Ovary (tissue), 9 donors: ENCODE results near the gene MCU. TPM values are rescaled to one million over a fixed set of nuclear protein-coding genes. Genes with fewer than 3 reads are reported as not detected.
"Not testable (repeated sequence)": the region's sequence is repeated elsewhere in the genome, so short reads cannot be mapped to it uniquely, and the experiment has no call there.

ENCODE experiments used
- DNase-seq, 5 donors: peaks; one replicate each; pipeline ENCODE4 v3.0.0-alpha.2; 2019 to 2020
- H3K27ac ChIP-seq, 2 donors: fragments of 200-600 bp; one replicate each; pipeline versions ENCODE4 v1.5.1 to v1.8.0; 2019 to 2022
- H3K27me3 ChIP-seq: fragments of 200-600 bp; one replicate; pipeline ENCODE4 v1.8.0; 2022
- H3K36me3 ChIP-seq: fragments of 200-600 bp; sonication (generic); one replicate; pipeline ENCODE4 v1.5.1; 2019
- H3K4me1 ChIP-seq: one replicate; pipeline ENCODE4 v1.8.1; 2013; ENCODE audit warnings: mild to moderate bottlenecking, moderate library complexity; ENCODE audit not compliant: insufficient read depth
- H3K4me3 ChIP-seq: fragments of 200-600 bp; sonication (generic); one replicate; pipeline ENCODE4 v1.5.1; 2017
- H3K9me3 ChIP-seq, 2 donors: fragments of 200-600 bp in 1 of 2; sonication (generic) in 1 of 2; one replicate each; pipeline versions ENCODE4 v1.5.1 to v1.8.1; 2013 to 2019; ENCODE audit warnings: mild to moderate bottlenecking in 1 of 2, moderate library complexity in 1 of 2
- EP300 ChIP-seq: sonication (generic); formaldehyde crosslinking; IDR thresholded peaks from one replicate; pipeline ENCODE4 v1.6.1; 2017; ENCODE audit warnings: antibody characterized with exemption
- POLR2A ChIP-seq: fragments of 450-650 bp; IDR thresholded peaks from one replicate; pipeline ENCODE4 v1.6.1; 2017; ENCODE audit warnings: antibody characterized with exemption, mild to moderate bottlenecking, moderate library complexity
- WGBS, 3 donors: extraction: QIAGEN DNeasy Blood & Tissue Kit in 1 of 3; methylation state at CpG; one replicate each; pipeline versions ENCODE4 v1.1.5 to v1.1.7; 2013 to 2017; 5-methylcytosine and 5-hydroxymethylcytosine counted together
- intact Hi-C, 4 donors: fragments of 100-400 bp; cut with DNase I; formaldehyde crosslinking; loops; one replicate each; pipeline versions ENCODE4 v1.11.0 to v1.15.1; 2022 to 2023
- polyA plus RNA-seq, 2 donors: library from polyadenylated mRNA; stranded (reverse); fragments of 200-250 nt in 1 of 2; fragments of 350-450 nt in 1 of 2; fragmentation: Illumina TruSeq in 1 of 2; extraction: RNeasy Lipid Tissue Mini Kit (QIAGEN cat#74804) in 1 of 2; gene quantifications; one replicate each; pipeline ENCODE4 v1.2.3, GENCODE V29; 2013 to 2014
- total RNA-seq, 7 donors: library from RNA; depleted of rRNA in 2 of 7; stranded (reverse); fragments of >200 nt in 2 of 7; fragmentation: NEBNext Ultra II Directional in 3 of 7; extraction: Animal tissue kit (Norgen Biotek cat#: 25700) in 3 of 7; gene quantifications; one replicate each; pipeline versions ENCODE4 v1.1.0 to v1.2.4, GENCODE V29; 2016 to 2023
- TF ChIP-seq, protein P1 (sequence below), 3 donors: fragments of 450-650 bp in 2 of 3; fragments of 200-600 bp in 1 of 3; IDR thresholded peaks; one replicate each; pipeline versions ENCODE4 v1.5.1 to v1.8.0; 2016 to 2022; ENCODE audit warnings: antibody characterized with exemption in 3 of 3, mild to moderate bottlenecking in 1 of 3
- donor health status: DM: no; HTN: no; CAD: no; lungs with moderate emphysema.
- donor health status: DM: no; HTN: no; CAD: no.
- donor health status: Bipolar disorder and iron deficiency.
- donor health status: DM: yes; HTN: yes; CAD: no.
- donor health status: DM: no; HTN: no; CAD: no.
- donor health status: DM: yes; HTN: yes; CAD: no.

MCU gene
- total and polyA plus RNA-seq, 9 donors = 10.3 to 27.1 (median 12.8) TPM

DNA sequence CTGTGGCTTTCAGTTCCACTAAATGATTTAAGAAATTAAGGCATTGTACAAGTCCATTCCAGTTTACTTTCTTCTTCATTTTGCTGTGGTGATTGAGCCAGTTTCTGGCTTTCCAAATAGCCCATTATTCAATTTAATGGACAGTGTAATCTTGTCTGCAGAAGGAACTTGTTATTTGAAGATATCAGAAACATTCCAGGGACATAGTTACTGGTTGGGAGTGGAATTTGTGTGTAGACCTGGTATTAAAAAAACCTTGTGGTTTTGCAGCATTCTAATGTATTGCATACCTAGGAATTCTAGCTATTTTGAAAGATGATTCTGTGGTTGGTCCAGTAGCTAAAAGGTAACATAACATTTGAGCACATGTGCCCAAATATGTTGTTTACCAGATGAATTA is 72.2 kb downstream of the MCU start:
- no peaks in the 10 kb centered on the region for H3K9me3 ChIP-seq
- no peaks in the 10 kb centered on the region for H3K36me3 ChIP-seq
- DNase-seq = no peak
- intact Hi-C loops = no loop called here
- H3K27ac ChIP-seq = no peak overlapping the region
- TF ChIP-seq POLR2A (no peak), EP300 (no peak)
- TF ChIP-seq, protein P1, sequence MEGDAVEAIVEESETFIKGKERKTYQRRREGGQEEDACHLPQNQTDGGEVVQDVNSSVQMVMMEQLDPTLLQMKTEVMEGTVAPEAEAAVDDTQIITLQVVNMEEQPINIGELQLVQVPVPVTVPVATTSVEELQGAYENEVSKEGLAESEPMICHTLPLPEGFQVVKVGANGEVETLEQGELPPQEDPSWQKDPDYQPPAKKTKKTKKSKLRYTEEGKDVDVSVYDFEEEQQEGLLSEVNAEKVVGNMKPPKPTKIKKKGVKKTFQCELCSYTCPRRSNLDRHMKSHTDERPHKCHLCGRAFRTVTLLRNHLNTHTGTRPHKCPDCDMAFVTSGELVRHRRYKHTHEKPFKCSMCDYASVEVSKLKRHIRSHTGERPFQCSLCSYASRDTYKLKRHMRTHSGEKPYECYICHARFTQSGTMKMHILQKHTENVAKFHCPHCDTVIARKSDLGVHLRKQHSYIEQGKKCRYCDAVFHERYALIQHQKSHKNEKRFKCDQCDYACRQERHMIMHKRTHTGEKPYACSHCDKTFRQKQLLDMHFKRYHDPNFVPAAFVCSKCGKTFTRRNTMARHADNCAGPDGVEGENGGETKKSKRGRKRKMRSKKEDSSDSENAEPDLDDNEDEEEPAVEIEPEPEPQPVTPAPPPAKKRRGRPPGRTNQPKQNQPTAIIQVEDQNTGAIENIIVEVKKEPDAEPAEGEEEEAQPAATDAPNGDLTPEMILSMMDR (IDR thresholded peaks at IDR 0.05) = no peak
- no peaks in the 10 kb centered on the region for H3K4me1 ChIP-seq
- H3K4me3 ChIP-seq = no peak overlapping the region
- no peaks in the 10 kb centered on the region for H3K27me3 ChIP-seq

DNA sequence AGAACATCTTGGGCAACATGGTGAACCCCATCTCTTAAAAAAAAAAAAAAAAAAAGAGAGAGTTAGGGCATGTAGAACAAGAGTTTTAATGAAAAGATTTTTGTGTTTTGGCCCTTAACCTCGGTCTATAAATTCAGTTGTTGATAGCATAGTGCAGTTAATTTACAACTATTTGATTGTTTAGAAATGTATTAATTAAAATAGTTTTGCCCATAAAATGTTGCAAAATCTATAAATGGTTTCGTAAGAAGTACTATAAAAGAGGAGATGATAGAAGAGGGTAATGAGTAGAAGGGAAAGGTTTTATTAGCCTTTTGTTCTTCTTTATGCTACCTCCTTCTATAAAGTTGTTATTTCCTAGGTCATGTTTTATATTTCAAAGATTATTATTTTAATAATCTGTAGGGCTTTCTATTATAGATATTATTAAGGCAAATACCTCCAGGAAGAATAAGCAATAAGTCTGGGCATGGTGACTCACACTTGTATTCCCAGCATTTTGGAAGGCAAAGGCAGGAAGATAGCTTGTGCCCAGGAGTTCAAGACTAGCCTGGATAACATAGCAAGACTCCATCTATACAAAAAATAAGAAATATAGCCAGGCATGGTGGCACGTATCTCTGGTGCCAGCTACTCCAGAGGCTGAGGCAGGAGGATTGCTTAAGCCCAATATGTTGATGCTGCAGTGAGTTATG is 73.3 kb downstream of the MCU start:
- Histone ChIP-seq H3K9me3 (no peaks in the 10 kb centered on the region), H3K36me3 (no peaks in the 10 kb centered on the region), H3K4me3 (no peak overlapping the region), H3K27ac (no peak overlapping the region), H3K4me1 (no peaks in the 10 kb centered on the region), H3K27me3 (no peaks in the 10 kb centered on the region)
- intact Hi-C loops = no loop called here
- TF ChIP-seq EP300 (no peak), POLR2A (no peak)
- TF ChIP-seq, protein P1 (IDR thresholded peaks at IDR 0.05) = no peak
- DNase-seq = no peak
- 89 to 95% (median 91%) methylated on average over 3 of the region's 3 CpGs for WGBS, 3 donors

DNA sequence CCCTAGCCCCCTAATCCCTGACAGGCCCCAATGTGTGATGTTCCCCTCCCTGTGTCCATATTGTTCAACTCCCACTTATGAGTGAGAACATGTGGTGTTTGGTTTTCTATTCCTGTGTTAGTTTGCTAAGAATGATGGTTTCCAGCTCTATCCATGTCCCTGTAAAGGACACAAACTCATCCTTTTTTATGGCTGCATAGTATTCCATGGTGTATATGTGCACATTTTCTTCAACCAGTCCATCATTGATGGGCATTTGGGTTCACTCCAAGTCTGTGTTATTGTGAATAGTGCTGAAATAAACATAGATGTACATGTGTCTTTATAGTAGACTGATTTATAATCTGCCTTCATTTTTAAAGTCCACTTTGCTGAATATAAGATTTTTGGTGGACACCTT is 79.3 kb downstream of the MCU start:
- H3K4me3 ChIP-seq, H3K9me3 ChIP-seq, H3K36me3 ChIP-seq, H3K27me3 ChIP-seq, intact Hi-C loops, H3K27ac ChIP-seq, DNase-seq, H3K4me1 ChIP-seq: not testable (repeated sequence)

GRCh38 chr10:72772031-72772430 is 80.1 kb downstream of the MCU start:
- H3K4me1 ChIP-seq = peaks cover 2% of the 10 kb centered on the region
- intact Hi-C loops = no loop called here
- 88 to 100% (median 91%) methylated on average over 1 of the region's 1 CpG for WGBS, 3 donors
- no peaks in the 10 kb centered on the region for H3K9me3 ChIP-seq
- no peaks in the 10 kb centered on the region for H3K27me3 ChIP-seq
- no peaks in the 10 kb centered on the region for H3K36me3 ChIP-seq
- DNase-seq = no peak
- no peak overlapping the region for H3K4me3 ChIP-seq
- no peak overlapping the region for H3K27ac ChIP-seq
- no peak for TF ChIP-seq POLR2A
- TF ChIP-seq, protein P1 (IDR thresholded peaks at IDR 0.05) = no peak
- no peak for TF ChIP-seq EP300

DNA sequence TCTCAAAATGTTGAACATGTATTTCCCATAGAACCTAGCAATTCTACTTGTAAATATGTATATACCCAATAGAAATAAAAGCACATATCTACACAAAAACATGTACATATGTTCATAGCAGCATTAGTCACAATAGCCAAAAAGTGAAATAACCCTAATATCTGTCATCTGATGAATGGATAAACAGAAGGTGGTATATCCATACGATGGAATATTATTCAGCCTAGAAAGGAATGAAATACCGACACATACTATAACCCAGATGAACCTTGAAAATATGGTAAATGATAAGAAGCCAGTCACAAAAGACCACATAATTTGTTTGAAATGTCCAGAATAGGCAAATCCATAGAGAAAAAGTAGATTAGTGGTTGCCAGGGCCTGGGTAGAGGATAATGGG is 87.9 kb downstream of the MCU start:
- TF ChIP-seq, protein P1 (IDR thresholded peaks at IDR 0.05) = no peak
- no peak for TF ChIP-seq POLR2A
- no peak for TF ChIP-seq EP300
- H3K36me3 ChIP-seq = no peaks in the 10 kb centered on the region
- H3K9me3 ChIP-seq = no peaks in the 10 kb centered on the region
- H3K4me1 ChIP-seq = peaks cover 4% of the 10 kb centered on the region
- no peak for DNase-seq
- no peak overlapping the region for H3K4me3 ChIP-seq
- intact Hi-C loops = loop anchor here in 1 of 4 donors (10.0 kb wide), 1 partner anchor 85 kb away; the partner anchor contains the start of gene MCU
- no peaks in the 10 kb centered on the region for H3K27me3 ChIP-seq
- H3K27ac ChIP-seq = no peak overlapping the region
- WGBS, 3 donors = 93 to 98% (median 96%) methylated on average over 2 of the region's 2 CpGs
